ENCODE data around the gene ENTPD6. TPM values are rescaled to one million over a fixed set of nuclear protein-coding genes. Genes with fewer than 3 reads are reported as not detected.

Gene ENTPD6
- total RNA-seq, 1 donor from 2014 or later, result 32.3 TPM

DNA sequence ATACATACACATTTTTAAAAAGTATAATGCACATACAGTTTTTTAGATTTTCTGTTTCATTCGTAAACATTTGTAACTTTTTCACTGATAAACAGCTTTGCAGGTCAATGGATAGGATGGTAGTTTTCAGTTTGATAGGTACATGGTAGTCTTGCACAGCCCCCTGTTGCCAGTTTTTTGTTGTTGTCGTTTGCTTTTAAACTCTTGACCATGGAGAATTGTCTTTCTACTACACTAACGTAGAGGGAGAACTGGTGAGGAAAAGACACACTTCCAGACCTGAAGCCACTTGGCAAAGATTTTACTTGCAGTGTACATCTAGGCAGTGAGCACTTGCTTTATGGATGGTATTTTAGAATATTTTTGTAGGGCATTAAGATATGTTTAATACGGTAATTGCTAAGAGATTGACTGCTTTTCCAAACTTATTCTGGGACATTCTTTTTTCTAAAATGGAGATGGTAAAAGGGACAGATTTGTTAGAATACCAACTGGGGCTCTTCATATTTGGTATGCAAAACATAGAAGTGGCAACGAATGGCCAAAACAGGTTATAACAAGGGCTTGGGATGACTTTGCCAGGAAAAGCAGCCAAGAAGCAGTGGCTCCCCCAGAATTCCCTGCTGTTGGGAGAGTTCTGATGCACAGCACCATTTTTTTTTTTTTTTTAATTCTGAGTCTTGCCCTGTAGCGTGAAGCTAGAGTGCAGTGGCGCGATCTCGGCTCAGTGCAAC is 53.9 kb downstream of the ENTPD6 start:
- Mint-ChIP-seq H3K27me3 (ENCODE audit: insufficient read depth, low read depth) (peaks cover 12% of the 10 kb centered on the region), H3K27ac (no peak overlapping the region), H3K36me3 (peaks cover 5% of the 10 kb centered on the region), H3K9me3 (no peaks in the 10 kb centered on the region), H3K4me3 (peak overlapping the region; percentile 98), H3K4me1 (peaks cover 59% of the 10 kb centered on the region)
- Histone ChIP-seq H3K27ac (no peak overlapping the region), H3K4me3 (peak overlapping the region; percentile 70), H2AFZ (replicated peaks) (no peak overlapping the region), H3K79me2 (ENCODE audit: low read depth) (peaks cover 59% of the 10 kb centered on the region), H4K20me1 (ENCODE audit: low read depth) (peaks cover 44% of the 10 kb centered on the region), H3K9me3 (ENCODE audit: low read depth) (no peaks in the 10 kb centered on the region), H3K27me3 (peaks cover 20% of the 10 kb centered on the region), H3K4me2 (peak overlapping the region; percentile 93), H3K9ac (peak overlapping the region; percentile 36), H3F3A (ENCODE audit: low read depth) (peaks cover 48% of the 10 kb centered on the region), H3K36me3 (no peaks in the 10 kb centered on the region), H3K4me1 (peaks cover 61% of the 10 kb centered on the region)
- DNase-seq (ENCODE audit: low spot score), result no peak
- TF ChIP-seq EZH2phosphoT487 (IDR thresholded peaks at IDR 0.05), result no peak
- TF ChIP-seq, protein P1, sequence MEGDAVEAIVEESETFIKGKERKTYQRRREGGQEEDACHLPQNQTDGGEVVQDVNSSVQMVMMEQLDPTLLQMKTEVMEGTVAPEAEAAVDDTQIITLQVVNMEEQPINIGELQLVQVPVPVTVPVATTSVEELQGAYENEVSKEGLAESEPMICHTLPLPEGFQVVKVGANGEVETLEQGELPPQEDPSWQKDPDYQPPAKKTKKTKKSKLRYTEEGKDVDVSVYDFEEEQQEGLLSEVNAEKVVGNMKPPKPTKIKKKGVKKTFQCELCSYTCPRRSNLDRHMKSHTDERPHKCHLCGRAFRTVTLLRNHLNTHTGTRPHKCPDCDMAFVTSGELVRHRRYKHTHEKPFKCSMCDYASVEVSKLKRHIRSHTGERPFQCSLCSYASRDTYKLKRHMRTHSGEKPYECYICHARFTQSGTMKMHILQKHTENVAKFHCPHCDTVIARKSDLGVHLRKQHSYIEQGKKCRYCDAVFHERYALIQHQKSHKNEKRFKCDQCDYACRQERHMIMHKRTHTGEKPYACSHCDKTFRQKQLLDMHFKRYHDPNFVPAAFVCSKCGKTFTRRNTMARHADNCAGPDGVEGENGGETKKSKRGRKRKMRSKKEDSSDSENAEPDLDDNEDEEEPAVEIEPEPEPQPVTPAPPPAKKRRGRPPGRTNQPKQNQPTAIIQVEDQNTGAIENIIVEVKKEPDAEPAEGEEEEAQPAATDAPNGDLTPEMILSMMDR (IDR thresholded peaks at IDR 0.05), result no peak
- no peak for TF ChIP-seq EZH2 (IDR thresholded peaks at IDR 0.05)

DNA sequence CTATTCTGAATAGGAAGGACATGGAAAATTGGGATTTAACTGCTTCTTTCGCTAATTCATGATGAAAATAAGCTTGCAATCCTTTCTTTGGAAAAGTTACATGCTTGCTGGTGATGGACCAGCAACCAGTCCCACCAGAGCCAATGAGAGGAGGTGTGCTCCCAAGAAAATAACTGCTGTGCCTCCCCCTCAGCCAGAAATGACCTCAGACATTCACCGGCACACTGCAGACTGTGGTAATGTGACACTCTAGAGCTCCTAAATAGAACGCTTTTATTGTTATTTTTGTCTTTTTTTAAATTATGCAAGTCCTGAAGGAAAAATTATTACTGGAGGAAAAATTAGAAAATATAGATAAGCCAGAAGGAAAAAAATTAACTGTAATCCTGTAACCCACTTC is 55.0 kb downstream of the ENTPD6 start:
- Histone ChIP-seq H4K20me1 (ENCODE audit: low read depth) (peaks cover 54% of the 10 kb centered on the region), H3K4me1 (peaks cover 69% of the 10 kb centered on the region), H3K9me3 (ENCODE audit: low read depth) (no peaks in the 10 kb centered on the region), H3K79me2 (ENCODE audit: low read depth) (peaks cover 70% of the 10 kb centered on the region), H3F3A (ENCODE audit: low read depth) (peaks cover 54% of the 10 kb centered on the region), H3K36me3 (no peaks in the 10 kb centered on the region), H2AFZ (replicated peaks) (no peak overlapping the region), H3K4me2 (peak overlapping the region; percentile 93), H3K9ac (no peak overlapping the region), H3K27ac (no peak overlapping the region), H3K4me3 (peak overlapping the region; percentile 1), H3K27me3 (peaks cover 20% of the 10 kb centered on the region)
- Mint-ChIP-seq H3K27me3 (ENCODE audit: insufficient read depth, low read depth) (peaks cover 10% of the 10 kb centered on the region), H3K36me3 (peaks cover 9% of the 10 kb centered on the region), H3K4me3 (peak overlapping the region; percentile 73), H3K27ac (no peak overlapping the region), H3K9me3 (no peaks in the 10 kb centered on the region), H3K4me1 (peaks cover 56% of the 10 kb centered on the region)
- DNase-seq (ENCODE audit: low spot score), result no peak
- no peak for TF ChIP-seq EZH2 (IDR thresholded peaks at IDR 0.05)
- no peak for TF ChIP-seq EZH2phosphoT487 (IDR thresholded peaks at IDR 0.05)
- TF ChIP-seq, protein P1 (IDR thresholded peaks at IDR 0.05), result no peak

DNA sequence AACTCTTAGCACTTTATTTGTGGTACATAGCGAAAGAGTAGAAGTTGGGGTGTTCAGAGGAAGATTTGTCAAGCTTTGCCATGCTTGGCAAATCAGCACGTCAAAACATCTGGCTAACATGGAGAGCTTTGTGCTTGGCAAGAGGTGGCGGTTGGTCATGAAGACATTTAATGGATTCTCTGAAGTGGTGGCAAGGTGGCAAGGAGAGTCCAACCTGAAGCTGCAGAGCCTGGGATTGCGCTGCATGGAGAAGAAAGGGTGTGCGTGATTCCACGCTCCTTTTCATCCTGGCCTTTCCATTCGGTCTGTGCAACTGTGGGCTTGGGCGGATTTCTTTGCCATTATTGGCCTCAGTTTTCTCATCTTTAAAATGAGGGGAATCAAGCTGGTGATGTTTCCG is 55.5 kb downstream of the ENTPD6 start:
- TF ChIP-seq EZH2 (IDR thresholded peaks at IDR 0.05) (no peak), EZH2phosphoT487 (IDR thresholded peaks at IDR 0.05) (no peak)
- TF ChIP-seq, protein P1 (IDR thresholded peaks at IDR 0.05), result no peak
- no peak overlapping the region for H2AFZ ChIP-seq (replicated peaks)
- peak overlapping the region; percentile 11 for H3K4me3 ChIP-seq
- H3K4me1 ChIP-seq, result peaks cover 69% of the 10 kb centered on the region
- peaks cover 52% of the 10 kb centered on the region for H3F3A ChIP-seq (ENCODE audit: low read depth)
- H3K9ac ChIP-seq, result no peak overlapping the region
- peaks cover 9% of the 10 kb centered on the region for H3K27me3 Mint-ChIP-seq (ENCODE audit: insufficient read depth, low read depth)
- H3K36me3 ChIP-seq, result no peaks in the 10 kb centered on the region
- H3K27ac ChIP-seq, result no peak overlapping the region
- H3K4me1 Mint-ChIP-seq, result peaks cover 56% of the 10 kb centered on the region
- H3K79me2 ChIP-seq (ENCODE audit: low read depth), result peaks cover 75% of the 10 kb centered on the region
- H3K36me3 Mint-ChIP-seq, result peaks cover 9% of the 10 kb centered on the region
- H4K20me1 ChIP-seq (ENCODE audit: low read depth), result peaks cover 59% of the 10 kb centered on the region
- H3K9me3 Mint-ChIP-seq, result no peaks in the 10 kb centered on the region
- peak overlapping the region; percentile 73 for H3K4me3 Mint-ChIP-seq
- H3K9me3 ChIP-seq (ENCODE audit: low read depth), result no peaks in the 10 kb centered on the region
- peak overlapping the region; percentile 36 for H3K27ac Mint-ChIP-seq
- H3K4me2 ChIP-seq, result peak overlapping the region; percentile 93
- no peak for DNase-seq (ENCODE audit: low spot score)
- H3K27me3 ChIP-seq, result peaks cover 16% of the 10 kb centered on the region
